Measurements from ENCODE around the gene CDCA5.

DNA sequence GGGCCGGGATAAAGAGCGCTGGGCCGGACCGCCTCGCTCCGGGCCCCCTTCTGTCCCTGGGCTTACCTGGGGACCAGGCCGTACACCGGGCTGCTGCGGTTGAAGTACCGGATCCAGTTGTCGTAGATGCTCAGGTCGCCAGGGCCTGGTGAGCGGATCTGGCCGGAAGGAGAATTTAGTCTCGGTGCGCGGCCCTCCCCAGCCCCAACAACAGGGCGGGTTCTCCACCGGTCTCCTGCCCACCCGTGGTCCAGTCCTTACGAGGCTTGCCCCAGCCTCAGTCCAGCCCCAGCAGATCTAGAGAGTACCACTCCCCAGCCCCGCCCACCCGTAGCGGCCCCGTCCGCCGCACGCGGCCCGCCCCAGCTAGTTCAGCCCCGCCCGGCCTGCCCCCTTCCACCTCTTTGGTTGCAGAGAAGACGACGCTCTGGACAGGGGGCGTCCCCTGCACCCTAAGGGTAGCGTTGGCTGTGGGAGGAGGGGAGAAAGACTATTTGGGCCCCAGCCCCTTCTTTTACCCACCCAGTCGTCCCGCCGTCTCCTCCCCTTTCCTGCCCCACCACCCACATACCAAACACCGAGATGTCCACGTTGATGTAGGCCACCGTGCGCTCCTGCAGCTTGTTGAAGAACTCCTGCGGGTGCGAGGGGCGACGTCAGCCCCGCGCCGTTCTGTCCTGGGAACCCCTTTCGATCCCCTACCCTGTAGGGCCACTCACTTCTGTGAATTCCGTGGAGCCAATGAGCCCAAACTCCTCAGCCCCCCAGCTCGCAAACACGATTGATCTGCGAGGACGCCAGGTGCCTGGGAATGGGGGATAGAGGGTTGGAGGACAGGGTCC, 36.0 kb downstream of the CDCA5 start:
- TF ChIP-seq, protein P1, sequence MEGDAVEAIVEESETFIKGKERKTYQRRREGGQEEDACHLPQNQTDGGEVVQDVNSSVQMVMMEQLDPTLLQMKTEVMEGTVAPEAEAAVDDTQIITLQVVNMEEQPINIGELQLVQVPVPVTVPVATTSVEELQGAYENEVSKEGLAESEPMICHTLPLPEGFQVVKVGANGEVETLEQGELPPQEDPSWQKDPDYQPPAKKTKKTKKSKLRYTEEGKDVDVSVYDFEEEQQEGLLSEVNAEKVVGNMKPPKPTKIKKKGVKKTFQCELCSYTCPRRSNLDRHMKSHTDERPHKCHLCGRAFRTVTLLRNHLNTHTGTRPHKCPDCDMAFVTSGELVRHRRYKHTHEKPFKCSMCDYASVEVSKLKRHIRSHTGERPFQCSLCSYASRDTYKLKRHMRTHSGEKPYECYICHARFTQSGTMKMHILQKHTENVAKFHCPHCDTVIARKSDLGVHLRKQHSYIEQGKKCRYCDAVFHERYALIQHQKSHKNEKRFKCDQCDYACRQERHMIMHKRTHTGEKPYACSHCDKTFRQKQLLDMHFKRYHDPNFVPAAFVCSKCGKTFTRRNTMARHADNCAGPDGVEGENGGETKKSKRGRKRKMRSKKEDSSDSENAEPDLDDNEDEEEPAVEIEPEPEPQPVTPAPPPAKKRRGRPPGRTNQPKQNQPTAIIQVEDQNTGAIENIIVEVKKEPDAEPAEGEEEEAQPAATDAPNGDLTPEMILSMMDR (IDR thresholded peaks at IDR 0.05; ENCODE audit: poor library complexity), result no peak
- TF ChIP-seq EZH2phosphoT487 (IDR thresholded peaks at IDR 0.05; ENCODE audit: low read depth, severe bottlenecking, unreplicated experiment), result no peak
